HG03520 (cell line): ENCODE data around the gene MRPL36.
"Not testable (repeated sequence)": the region's sequence is repeated elsewhere in the genome, so short reads cannot be mapped to it uniquely, and the experiment has no call there.

ENCODE experiments used
- ATAC-seq: cut with Tn5 transposase; IDR thresholded peaks from one replicate; pipeline ENCODE4 v1.9.1; 2021; ENCODE audit warnings: mild to moderate bottlenecking, moderate library complexity; ENCODE audit not compliant: unreplicated experiment

Gene MRPL36

DNA sequence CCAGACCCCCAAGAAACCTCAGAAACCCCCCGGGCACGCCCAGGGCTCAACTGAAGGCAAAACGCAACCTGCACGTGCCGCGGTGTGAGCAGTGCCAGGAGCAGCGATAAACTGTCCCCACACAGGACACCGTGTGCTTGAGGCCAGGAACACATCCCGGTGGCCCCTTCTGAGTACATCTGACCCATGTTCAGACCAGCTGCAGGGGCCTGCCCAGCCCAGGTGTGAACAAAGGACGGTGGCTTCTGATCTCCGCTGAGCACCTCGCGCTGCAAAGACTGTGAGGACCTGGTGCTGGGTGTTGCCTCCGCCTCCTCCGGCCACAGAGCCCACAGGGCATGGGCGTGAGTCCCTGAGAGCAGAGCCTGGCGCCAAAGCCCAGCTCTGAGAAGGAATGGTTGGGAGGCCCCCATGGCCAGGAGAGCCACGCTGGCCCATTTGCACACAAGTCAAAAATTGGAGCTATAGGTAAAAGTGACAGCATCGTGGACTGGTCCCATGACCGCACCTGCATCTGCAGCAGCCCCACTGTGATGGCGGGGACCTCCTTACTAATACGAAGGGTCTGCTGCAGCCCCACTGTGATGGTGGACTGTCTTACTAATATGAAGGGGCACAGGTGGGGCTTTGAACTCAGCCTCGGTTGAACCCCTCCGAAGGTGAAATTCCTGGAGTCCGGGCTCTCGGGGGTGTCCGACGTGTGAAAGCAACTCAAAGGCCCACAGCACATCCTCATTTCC is 33.0 kb upstream of the MRPL36 start:
- no peak for ATAC-seq

DNA sequence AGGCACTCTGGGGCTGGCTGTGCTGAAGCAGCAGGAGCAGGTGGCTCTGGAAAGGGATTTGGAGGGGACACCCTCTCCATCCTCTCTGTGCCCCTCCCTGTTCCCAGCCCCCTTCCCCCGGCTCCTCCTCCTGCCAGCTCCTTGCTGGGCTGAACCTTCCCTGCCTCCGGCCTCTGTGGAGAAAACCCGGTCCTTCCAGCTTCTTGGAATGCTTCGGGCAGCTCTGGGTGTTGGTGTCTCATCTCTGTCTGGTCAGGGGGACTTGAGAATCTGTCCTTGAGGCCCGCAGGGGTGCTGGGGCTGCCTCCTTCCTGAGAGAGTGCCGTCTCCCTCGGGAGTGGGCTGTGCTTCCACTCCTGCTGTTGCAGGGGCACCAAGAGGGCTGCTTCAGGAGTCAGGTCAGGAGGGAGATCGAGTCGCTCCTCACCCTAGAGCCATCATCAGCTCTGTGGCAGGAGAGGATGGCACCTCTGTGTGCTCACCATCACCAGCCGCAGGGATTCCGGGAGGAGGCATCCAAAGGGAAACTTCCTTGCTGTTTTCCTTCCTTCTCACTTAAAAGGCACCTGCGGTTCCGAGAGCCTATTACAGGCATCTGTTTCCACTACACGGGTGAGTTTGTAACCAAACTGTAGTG is 32.2 kb upstream of the MRPL36 start:
- no peak for ATAC-seq

DNA sequence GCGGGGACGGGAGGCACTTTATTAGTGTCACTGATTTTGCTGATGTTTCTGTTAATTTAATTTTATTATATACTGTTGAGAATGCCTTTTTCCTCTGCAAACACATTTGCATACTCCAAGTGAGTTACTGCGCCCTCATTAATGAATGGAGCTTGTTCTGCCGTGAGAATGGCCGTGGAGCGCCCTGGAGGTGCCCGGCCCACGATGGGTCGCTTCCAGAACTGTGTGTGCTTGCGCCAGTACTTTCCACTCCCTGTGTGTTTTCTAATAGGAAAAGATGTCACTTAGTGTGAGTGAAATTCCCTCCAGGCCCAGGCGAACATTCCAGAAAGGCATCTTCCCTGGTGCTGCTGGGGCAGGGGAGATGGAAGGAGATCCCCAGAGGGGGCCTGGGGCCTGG is 31.6 kb upstream of the MRPL36 start:
- ATAC-seq = no peak

DNA sequence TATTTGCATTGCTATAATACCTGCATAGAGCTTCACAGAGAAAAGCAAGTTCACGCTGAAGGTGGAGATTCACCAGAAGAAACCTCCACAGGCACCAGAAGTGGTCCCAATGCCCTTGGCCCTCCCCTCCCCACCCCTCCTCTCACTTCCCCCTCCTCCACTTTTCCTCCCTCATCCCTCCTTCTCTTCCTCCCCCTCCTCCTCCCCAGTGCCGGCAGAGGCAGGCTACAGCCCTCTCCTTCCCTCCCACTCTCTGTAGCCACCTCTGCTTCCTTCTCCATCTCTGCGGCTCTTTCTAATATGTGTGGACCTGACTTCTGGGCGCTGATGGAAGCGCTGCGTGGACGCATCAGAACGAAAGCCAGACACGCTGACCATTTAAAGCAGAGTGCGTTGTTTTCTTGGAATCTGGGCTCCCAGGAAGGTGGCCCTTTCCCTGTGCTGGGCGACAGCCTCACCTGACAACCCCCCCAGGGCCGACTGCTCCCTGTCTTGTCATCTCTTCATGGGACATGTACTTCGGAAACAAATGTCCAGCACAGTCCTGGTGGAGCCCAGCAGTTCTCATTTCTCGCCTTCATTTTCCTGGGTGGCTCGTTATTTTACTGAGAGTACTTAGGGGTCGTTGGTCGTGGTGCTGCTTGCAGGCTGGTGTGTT is 31.1 kb upstream of the MRPL36 start:
- ATAC-seq = no peak

DNA sequence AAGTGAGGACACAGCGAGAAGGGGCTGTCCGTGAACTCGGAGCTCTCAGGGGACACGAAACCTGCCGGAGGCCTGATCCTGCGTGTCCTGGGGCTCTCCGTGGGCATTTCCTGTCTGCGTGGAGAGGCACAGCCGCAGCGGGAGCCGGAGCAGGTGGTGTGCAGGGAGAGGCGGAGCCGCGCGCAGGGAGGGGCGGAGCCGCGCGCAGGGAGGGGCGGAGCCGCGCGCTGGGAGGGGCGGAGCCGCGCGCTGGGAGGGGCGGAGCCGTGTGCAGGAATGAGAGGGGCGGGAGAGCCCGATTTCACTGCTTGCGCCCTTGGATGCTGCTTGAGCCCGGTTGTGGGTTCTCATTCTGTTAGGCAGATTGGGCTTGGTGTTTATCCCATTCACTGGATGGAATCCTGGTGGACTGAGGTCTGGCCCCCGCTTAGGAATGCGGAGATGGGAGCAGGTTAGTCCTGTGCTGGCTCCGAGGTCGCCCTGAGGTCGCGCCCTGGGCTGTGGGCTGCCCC is 28.3 kb upstream of the MRPL36 start:
- ATAC-seq = no peak

DNA sequence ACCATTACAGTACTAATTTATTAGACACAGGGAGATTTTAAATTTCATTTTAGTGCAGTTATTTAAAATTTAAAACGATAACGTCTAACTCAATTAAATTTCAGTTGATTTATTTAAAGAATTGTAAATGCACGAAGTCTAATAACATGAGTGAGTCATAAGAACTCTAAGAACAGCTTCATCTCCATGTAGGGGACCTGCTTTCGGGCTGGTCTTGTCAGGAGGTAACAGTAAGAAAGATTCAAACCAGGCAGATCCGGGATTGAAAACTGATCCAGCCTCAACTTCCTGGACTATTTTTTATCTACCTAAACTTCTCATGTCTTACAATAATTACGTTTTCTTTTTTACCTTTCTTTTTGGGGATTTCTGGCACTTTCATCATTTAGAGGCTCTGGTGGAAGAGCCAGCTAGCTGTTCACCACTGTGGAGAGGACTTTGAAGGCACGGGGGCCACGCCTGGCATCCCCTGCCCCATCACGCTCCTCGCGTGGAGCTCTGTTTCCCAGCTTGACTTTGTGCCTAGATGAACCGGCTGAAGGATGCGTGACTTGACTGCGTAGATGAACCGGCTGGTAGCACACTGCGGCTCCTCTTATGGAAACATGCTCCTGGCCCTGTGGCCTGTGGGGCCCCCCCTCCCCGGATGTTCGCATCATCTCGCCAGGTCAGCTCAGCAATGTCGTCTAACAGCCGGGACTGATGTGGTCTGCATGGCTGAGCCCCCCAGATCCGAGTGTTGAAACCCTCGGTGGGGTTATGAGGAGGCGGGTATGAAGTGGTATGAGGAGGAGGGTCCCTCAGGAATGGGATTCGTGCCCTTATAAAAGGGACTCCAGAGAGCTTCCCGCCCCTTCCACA is 27.6 kb upstream of the MRPL36 start:
- ATAC-seq = no peak

DNA sequence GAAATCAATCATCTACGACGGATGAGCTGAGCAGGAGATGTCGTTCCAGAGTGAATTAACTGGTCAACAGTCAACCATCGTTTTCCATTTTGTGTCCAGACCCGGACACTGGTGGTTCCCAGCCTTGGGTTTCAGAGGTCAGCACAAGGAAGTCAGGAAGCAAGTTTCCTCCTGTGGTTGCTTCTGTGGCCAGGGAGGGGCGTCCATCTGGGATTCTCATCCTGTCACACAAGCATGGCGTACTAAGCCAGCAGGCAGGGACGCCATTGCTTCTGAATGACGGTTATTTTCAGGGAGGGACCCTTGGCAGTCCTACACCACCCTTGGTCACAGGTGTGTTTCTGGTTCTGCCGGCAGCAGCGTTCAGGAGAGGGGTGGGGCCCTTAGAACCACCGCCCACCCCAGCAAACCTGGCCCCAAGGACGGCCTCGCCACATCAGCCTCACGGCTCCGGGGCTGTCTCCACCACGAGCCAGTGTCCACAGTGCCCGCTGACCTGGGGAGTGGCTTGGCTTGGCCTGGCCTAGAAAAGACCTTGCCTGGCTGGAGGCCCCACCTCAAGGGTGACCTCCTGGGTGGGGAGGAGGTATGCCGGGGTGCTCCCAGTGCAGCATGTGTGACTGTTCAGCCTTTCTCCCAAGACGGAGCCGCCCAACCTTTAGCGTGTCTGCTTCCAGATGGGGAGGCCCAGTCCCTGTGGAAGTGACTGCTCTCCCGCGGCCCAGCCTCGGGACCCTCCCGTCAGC is 26.8 kb upstream of the MRPL36 start:
- no peak for ATAC-seq

DNA sequence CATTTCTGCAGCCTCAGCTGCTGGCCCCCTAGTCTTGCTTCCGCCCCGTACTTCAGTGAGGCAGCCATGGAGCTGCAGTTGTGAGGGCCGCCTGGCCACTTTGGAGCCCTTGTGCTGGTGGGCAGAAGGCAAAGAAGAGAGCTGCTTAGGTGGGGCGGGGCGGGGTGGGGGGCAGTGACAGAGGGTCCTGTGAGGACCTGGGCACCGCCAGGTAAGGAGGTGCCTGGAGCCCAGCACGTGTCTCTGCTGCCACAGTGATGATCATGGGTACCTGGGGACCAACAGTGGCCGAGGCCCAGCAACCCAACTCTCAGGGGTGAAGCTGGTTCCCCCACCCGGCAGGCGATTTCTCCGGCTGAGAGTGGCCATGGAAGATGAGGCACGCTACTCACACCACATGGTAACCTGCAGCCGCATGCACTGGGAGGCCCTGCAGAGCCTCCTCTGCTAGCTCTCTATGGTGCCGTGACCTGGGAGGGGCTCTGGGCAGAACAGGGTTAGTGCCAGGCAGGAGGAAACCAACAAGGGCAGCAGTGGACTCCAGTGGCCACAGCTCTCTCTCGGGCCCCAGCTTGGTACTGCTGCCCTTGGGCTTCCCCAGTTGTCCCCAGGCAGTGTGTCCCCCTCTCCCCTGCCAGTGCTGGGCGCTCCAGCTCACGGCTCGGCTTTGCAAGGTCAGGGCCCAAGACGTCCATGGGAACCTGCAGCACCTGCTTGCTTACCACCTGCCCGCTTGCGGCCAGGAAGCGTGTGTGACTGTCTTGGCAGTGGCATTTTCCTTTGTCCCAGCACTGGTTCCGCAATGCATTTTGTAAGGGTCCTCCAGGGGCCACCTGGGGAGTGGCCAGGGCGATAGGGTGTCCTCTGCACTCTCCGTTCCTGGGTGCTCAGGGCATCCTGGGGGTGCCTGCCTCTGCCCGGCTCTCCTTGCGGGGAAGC is 25.5 kb upstream of the MRPL36 start:
- ATAC-seq = no peak

DNA sequence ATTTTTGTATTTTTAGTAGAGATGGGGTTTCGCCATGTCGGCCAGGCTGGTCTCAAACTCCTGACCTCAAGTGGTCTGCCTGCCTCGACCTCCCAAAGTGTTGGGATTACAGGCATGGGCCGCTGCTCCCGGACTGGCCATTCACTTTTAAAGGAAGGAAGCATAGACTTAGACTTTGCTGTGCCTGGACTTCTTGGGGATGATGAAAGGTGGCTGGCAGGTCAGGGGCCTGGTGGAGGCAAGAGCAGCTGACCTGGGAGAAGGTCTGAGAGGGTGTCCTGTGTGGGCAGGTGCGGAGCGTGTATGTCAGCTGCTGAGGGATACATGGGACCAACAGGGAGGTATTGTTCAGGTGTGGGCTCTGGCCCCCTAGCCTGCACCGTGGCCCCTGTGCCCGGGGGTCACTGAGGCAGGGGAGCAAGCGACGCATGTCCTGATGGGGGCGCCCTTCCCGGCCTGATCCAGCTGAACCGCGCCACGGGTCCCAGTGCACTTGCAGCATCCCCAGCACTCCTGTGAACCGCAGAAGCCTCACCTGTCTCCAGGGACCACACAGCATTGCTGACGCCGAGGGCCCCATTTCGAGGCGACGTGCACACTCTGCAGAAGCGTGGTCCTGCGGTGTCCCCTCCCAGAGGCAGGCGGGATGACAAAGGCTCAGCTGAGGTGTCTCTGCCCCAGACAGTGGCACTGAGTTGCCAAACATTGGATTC is 24.6 kb upstream of the MRPL36 start:
- no peak for ATAC-seq

DNA sequence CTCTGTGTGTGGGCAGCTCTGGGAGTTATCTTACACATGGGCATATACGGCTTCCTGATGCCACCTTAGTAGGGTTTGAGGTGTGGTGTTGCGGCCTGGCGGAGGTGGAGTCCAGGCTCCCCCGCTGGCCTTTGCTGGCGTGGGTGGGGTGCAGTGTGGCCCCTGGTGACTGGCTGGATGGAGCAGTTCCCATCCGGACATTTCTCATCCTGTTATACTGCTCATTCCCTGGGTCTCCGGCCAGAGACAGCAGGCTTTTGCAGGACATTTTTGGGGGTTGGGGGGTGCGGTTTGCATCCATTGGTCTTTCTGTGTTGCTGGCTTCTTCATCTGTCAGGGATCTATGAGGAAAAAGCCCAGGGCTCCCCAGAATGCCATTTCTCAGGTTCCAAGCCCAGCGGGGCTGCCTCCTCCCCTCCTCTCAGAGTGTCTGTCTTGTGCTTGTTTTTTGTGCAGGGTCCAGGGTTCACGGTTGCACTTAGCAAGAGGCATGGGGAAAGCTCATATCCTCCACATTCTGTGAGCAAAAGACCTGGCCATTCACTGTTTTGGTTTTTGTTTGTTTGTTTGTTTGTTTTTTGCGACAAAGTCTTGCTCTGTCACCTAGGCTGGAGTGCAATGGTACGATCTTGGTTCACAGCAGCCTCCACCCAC is 23.9 kb upstream of the MRPL36 start:
- no peak for ATAC-seq

DNA sequence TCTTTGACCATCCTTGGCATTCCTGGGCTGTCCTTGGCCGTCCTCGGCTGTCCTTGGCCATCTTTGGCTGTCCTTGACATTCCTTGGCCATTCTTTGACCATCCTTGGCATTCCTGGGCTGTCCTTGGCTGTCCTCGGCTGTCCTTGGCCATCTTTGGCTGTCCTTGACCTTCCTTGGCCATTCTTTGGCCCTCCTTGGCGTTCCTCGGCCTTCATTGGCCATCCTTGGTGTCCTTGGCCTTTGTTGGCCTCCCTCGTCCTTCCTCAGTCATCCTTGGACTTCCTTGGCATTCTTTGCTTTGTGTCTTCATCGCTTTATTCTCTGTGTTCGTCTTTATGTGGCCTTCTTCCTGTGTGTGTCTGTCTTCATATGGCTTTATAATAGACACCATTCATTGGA is 22.2 kb upstream of the MRPL36 start:
- no peak for ATAC-seq

DNA sequence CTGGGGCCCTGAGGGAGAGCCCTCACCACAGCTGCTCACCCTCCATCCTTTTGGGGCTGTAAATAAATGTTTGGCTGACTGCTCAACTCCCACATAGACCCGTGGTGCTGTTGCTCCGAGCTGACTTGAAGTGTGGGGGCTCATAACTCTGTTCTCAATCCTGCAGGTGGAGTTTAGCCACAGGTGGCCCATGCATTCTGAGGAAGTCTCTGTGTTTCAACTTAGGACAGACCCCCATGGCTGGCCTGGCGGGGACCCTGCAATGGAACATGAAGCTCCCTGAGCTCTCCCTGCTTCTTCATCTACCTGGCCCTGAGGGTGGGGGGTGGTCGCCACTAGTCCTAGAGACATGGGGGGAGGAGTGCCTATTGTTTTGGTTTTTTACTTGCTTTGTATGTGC is 21.3 kb upstream of the MRPL36 start:
- ATAC-seq = no peak

DNA sequence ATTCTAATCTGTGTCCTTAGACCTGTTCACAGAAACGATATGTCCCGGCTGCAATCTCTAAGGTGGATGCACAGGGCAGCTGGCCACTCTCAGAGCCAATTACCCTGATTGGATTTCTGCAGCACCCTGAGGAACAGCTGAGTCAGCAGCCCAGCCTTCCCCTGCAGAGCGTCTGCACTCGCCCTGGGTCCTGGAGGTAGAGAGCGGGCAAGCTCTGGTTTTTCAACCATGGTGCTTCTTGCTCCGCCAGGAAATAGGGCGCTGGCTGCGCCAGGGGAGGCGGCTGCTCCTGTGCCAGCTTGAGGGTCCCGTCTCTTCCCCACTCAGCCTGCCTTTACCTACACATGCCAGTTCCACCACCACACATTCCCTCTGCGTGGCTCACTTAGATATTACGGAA is 20.7 kb upstream of the MRPL36 start:
- no peak for ATAC-seq

DNA sequence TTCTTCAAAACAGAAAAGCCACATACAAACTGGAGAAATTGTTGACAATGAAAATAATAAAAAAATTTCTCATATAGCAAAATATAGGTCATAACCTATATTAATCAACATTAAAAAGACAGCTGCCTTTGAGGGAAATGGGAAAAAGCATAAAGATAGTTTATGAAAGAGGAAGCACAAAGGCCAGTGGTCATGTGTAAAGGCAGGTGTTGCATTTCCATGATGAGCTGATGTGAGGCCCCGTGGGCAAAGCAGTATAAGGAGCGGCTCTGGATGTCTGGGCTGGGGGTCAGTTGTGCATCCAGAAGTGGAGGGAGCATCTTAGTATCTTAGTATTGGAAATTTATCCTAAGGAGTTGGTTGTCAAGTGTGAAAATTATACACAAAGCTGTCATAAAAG is 19.8 kb upstream of the MRPL36 start:
- ATAC-seq = no peak

DNA sequence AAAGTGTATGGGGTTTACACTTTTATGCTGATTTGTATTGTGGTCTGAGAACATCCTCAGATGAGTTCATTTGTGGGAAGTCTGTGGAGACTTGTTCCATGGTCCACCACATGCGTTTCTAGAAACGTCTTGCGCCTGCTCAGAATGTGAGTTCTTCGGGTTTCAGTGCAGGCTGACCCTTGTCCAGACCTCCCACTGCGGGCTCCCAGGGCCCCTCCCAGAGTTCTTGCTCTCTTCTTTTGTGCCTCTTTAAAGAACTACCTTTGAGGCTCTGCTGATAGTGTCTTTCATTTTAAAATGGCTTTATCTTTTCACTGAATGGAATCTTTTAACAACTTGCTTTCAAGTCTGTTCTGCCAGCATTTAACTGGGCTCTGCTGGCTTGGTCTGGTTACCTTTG is 19.1 kb upstream of the MRPL36 start:
- no peak for ATAC-seq

DNA sequence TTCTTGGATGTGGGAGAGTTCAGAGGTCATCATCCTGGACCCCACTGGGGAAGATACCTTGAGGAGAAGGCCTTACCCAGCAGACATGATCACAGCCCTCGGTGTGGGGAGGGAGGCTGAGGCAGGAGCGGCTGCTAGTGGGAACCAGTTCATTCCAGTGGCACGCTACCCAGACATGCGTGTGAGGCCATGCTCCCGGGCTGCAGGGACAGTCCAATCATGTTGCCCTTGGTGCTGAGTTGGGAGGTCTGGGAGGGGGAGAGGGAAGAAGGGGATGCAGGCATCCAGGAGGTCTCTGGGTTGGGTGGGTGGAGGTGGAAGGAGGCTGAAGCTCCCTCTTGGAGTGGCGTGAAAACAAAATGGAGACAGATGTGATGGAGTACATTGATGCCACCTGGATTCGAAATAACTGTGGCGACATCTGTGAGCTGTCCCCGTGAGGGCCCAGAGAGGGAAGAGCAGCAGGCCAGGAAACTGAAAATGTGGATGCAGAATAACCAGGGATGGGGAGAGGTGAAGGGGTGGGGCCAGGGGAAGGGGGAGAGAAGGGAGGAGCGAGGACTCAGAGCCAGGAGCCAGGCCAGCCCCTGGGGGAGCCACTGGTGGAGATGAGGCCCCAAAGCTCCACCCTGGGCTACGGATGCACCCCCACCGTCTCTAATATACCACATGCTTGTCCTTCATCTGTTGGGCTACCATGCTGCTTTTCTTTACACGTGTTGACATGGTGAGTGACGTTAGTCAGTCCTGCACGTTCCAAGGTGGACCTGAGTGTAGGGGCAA is 17.8 kb upstream of the MRPL36 start:
- no peak for ATAC-seq

DNA sequence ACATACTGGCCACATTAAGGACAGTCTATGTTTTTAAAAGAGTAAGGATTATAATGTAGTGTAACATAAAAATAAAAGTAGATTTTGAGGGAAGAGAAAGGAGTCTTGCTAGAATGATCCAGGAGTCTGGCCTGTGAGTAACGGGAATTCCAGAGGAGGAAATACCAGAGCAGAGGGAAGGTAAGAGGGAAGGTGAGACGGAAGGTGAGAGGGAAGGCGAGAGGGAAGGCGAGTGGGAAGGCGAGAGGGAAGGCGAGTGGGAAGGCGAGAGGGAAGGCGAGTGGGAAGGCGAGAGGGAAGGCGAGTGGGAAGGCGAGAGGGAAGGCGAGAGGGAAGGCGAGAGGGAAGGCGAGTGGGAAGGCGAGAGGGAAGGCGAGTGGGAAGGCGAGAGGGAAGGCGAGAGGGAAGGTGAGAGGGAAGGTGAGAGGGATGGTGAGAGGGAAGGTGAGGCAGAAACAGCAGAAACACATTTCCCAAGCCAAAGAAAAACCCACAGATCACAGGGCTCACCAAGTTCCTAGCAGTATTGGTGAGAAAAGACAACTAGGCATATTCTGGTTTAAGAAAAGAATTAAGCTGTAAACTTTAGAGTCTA is 17.0 kb upstream of the MRPL36 start:
- not testable (repeated sequence) for ATAC-seq
